Activated CD8-positive, alpha-beta memory T cell treated with anti-CD3 and anti-CD28 coated beads for 48 hours (primary cell): ENCODE results near the gene COA1.
"Not testable (repeated sequence)": the region's sequence is repeated elsewhere in the genome, so short reads cannot be mapped to it uniquely, and the experiment has no call there.

Source experiments
- DNase-seq, 3 experiments: peaks; one replicate each; pipeline ENCODE4 v3.0.0-alpha.2; 2020; ENCODE audit warnings: low read depth in 2 of 3, low spot score in 2 of 3

The COA1 gene

GRCh38 chr7:43634384-43634783 lies 94.9 kb downstream of the COA1 start:
- DNase-seq, result no peak

- DNase-seq, result no peak
Measured at GRCh38 chr7:43632746-43633145, 96.6 kb downstream of the COA1 start.

- DNase-seq, result no peak
Measured at GRCh38 chr7:43631559-43631958, 97.8 kb downstream of the COA1 start.

GRCh38 chr7:43630482-43630881 lies 98.8 kb downstream of the COA1 start:
- DNase-seq, result no peak

- no peak for DNase-seq
Measured at GRCh38 chr7:43629857-43630256, 99.5 kb downstream of the COA1 start.

GRCh38 chr7:43628431-43628830 lies 100.9 kb downstream of the COA1 start:
- DNase-seq, result no peak

GRCh38 chr7:43627798-43628197 lies 101.5 kb downstream of the COA1 start:
- DNase-seq, result not testable (repeated sequence)

- no peak for DNase-seq
Measured at GRCh38 chr7:43626695-43627094, 102.6 kb downstream of the COA1 start.

GRCh38 chr7:43625980-43626379 lies 103.3 kb downstream of the COA1 start:
- DNase-seq, result no peak

- no peak for DNase-seq
Measured at GRCh38 chr7:43625453-43625852, 103.9 kb downstream of the COA1 start.

- DNase-seq, result no peak
Measured at GRCh38 chr7:43624156-43624555, 105.2 kb downstream of the COA1 start.

GRCh38 chr7:43621729-43622448 lies 107.4 kb downstream of the COA1 start:
- DNase-seq, result no peak

- DNase-seq, result no peak
Measured at GRCh38 chr7:43619213-43620012, 109.9 kb downstream of the COA1 start.

- DNase-seq, result no peak
Measured at GRCh38 chr7:43618073-43618472, 111.2 kb downstream of the COA1 start.

- no peak for DNase-seq
Measured at GRCh38 chr7:43616977-43617376, 112.3 kb downstream of the COA1 start.

GRCh38 chr7:43615558-43616145 lies 113.7 kb downstream of the COA1 start:
- DNase-seq, result no peak

GRCh38 chr7:43612599-43613589 lies 116.4 kb downstream of the COA1 start:
- DNase-seq, result no peak

- DNase-seq, result no peak
Measured at GRCh38 chr7:43612128-43612527, 117.2 kb downstream of the COA1 start.

- DNase-seq, result no peak
Measured at GRCh38 chr7:43609097-43609496, 120.2 kb downstream of the COA1 start.

- DNase-seq, result no peak
Measured at GRCh38 chr7:43604251-43604650, 125.1 kb downstream of the COA1 start.

- no peak for DNase-seq
Measured at GRCh38 chr7:43602256-43602655, 127.1 kb downstream of the COA1 start.
